Memory B cell (primary cell): ENCODE measurements around the gene EYS.

Experiments
- ATAC-seq: fragments of 150-1000 bp; cut with Tn5 transposase; 2 replicates; pipeline ENCODE4 v1.10.0; 2021; ENCODE audit warnings: low read depth, mild to moderate bottlenecking, moderate library complexity
- DNase-seq, 2 donors: peaks; one replicate each; pipeline ENCODE4 v3.0.0; 2022; ENCODE audit warnings: low spot score in 2 of 2
- H3K27ac Mint-ChIP-seq: one replicate; pipeline ENCODE4 v1.8.0; 2022; ENCODE audit warnings: mild to moderate bottlenecking, moderate library complexity, mixed read lengths
- H3K27me3 Mint-ChIP-seq: one replicate; pipeline ENCODE4 v1.8.0; 2022; ENCODE audit warnings: mixed read lengths
- H3K36me3 Mint-ChIP-seq: one replicate; pipeline ENCODE4 v1.8.0; 2022; ENCODE audit warnings: mild to moderate bottlenecking, mixed read lengths
- H3K4me1 Mint-ChIP-seq: one replicate; pipeline ENCODE4 v1.8.0; 2022; ENCODE audit warnings: mixed read lengths
- H3K4me3 Mint-ChIP-seq: one replicate; pipeline ENCODE4 v1.8.0; 2022; ENCODE audit warnings: mild to moderate bottlenecking, moderate library complexity, mixed read lengths
- H3K9me3 Mint-ChIP-seq: one replicate; pipeline ENCODE4 v1.8.0; 2022; ENCODE audit warnings: mixed read lengths

EYS gene

DNA sequence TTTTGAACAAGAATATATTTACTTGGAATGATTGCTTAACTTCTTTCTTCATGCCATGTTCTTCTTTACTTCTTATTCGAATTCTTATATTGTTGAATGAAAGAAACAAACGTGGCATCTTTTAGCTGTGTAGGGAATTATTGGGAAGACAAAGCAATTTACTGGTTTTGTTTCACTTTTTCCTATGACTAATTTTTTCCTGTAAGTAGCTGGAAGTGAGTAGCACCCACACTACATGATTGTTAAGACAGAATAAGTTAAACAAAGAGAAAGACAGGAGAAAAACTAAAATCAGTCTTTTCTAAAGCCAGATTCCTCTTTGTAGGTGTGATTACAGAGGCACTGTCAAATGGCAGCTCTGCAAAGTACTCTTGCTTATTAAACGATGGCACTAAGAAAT, 593.4 kb downstream of the EYS start:
- DNase-seq (no peak), ATAC-seq (no peak)
- no peaks in the 10 kb centered on the region for H3K4me1 Mint-ChIP-seq
- H3K36me3 Mint-ChIP-seq: no peaks in the 10 kb centered on the region
- no peaks in the 10 kb centered on the region for H3K27me3 Mint-ChIP-seq
- no peak overlapping the region for H3K27ac Mint-ChIP-seq
- H3K4me3 Mint-ChIP-seq: no peak overlapping the region
- H3K9me3 Mint-ChIP-seq: peaks cover 3% of the 10 kb centered on the region

DNA sequence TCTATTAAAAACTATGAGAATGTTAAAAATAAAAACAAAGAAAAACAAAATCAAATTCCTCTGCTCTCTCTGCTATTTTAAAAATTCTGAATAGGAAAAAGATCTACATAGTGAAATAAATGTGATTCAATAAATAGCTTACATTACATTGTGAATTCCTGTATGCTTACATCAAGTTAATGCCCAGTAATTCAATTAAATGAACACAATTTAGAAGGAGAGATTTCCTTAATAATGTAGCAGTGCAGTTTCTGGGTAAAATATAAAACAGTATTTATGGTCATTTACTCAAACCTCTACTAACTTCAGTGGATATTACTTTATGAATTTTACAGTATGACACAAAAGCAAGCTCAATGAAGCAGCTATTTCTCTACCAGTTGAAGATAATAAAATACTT, 594.6 kb downstream of the EYS start:
- DNase-seq (no peak), ATAC-seq (no peak)
- Mint-ChIP-seq H3K4me1 (no peaks in the 10 kb centered on the region), H3K4me3 (no peak overlapping the region), H3K36me3 (no peaks in the 10 kb centered on the region), H3K9me3 (no peaks in the 10 kb centered on the region), H3K27ac (no peak overlapping the region), H3K27me3 (no peaks in the 10 kb centered on the region)

DNA sequence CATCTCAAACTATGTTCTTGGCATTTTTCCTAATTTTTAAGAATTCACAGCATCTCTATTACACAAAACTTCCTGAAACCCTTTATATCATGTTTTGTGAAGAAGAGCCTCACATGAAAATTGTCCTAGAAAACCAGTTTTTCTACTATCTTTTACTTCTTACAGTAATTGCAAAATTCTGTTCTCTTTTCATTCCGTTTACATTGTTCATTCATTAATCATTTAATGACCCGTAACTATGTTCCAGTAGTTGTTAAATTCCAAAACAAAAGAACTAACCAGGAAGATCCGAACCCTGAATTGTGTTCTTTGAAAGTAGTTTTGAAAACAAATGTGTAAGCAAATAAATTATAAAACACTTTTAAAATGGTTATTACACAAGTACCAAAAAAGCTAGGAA, 597.0 kb downstream of the EYS start:
- H3K4me1 Mint-ChIP-seq: no peaks in the 10 kb centered on the region
- H3K27ac Mint-ChIP-seq: no peak overlapping the region
- H3K4me3 Mint-ChIP-seq: no peak overlapping the region
- ATAC-seq (no peak), DNase-seq (no peak)
- no peaks in the 10 kb centered on the region for H3K36me3 Mint-ChIP-seq
- H3K27me3 Mint-ChIP-seq: no peaks in the 10 kb centered on the region
- H3K9me3 Mint-ChIP-seq: no peaks in the 10 kb centered on the region

DNA sequence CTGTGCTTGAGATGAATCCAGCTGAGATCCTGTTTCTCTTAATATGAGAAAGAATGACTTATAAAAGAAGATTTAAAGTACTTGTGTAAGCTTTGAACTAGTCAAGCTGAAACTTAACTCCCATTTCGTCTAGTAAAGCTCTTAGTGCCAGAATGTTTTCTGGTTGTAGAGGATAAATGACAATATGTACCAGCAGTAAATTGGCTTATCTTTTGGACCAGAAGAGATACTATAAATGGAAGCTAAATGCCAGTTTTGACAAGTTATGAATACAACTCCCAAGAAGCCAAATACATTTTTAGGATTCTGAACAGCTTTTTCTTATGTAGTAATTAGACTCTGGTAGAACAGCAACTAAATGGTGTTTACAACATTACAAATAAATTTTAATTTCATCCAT, 608.7 kb downstream of the EYS start:
- Mint-ChIP-seq H3K4me3 (no peak overlapping the region), H3K9me3 (peaks cover 5% of the 10 kb centered on the region), H3K27ac (no peak overlapping the region), H3K27me3 (no peaks in the 10 kb centered on the region), H3K36me3 (no peaks in the 10 kb centered on the region), H3K4me1 (no peaks in the 10 kb centered on the region)
- ATAC-seq (no peak), DNase-seq (no peak)

DNA sequence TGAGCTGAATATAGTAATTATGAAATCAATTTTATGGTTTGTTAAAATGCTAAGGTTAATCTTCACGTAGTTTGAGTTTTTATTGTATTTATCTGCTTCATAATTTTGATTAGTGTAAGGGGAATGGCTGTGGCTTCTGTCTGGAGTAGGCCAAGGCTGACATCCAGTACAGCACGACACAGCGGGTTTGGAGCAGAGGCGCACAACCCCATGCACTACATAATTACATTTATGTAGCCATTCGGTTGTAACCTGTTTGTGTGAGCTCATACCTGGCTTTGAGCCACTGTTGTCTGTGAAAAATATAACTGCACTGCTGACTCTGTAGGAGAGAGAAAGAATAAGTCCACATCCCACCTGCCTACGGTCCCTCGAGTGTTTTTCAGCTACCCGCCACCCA, 615.5 kb downstream of the EYS start:
- Mint-ChIP-seq H3K4me3 (no peak overlapping the region), H3K36me3 (no peaks in the 10 kb centered on the region), H3K9me3 (peaks cover 14% of the 10 kb centered on the region), H3K27me3 (no peaks in the 10 kb centered on the region), H3K27ac (no peak overlapping the region), H3K4me1 (no peaks in the 10 kb centered on the region)
- no peak for DNase-seq
- ATAC-seq: no peak

DNA sequence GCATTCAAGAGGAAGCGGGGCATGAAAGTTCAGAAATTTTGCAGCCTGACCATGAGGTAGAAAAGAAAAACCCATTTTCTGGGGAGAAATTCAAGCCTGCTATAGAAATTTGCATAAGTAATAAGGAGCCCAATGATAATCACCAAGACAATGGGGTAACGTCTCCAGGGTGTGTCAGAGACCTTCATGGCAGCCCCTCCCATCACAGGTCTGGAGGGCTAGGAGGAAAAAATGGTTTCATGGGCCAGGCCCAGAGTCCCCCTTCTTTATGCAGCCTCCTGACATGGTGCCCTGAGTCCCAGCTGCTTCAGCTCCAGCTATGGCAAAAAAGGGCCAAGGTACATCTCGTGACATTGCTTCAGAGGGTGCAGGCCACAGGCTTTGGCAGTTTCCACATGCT, 618.5 kb downstream of the EYS start:
- H3K9me3 Mint-ChIP-seq: peaks cover 11% of the 10 kb centered on the region

DNA sequence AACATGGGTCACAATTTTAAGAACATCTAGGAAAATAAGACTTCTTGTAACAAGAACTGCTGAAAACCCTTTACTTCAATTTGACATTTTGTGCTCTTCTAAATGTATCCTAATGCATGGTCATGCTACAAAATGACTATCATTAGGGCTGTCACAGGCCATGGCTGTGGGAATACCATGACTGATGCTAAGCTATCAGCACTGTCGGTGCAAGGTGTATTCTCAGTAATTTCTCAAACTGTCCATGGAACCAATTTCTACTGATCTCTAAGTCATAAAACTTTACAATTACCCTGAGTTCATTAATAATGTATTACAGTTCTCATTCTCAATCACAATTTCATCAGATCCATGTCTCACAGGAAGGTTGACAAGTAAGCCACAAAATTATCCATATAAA, 625.3 kb downstream of the EYS start:
- Mint-ChIP-seq H3K27me3 (no peaks in the 10 kb centered on the region), H3K9me3 (peaks cover 2% of the 10 kb centered on the region), H3K4me1 (no peaks in the 10 kb centered on the region), H3K4me3 (no peak overlapping the region), H3K27ac (no peak overlapping the region), H3K36me3 (no peaks in the 10 kb centered on the region)
- no peak for DNase-seq
- no peak for ATAC-seq

More for the DNA sequence above, 618.5 kb downstream of the EYS start:
- H3K27me3 Mint-ChIP-seq: no peaks in the 10 kb centered on the region
- DNase-seq (no peak), ATAC-seq (no peak)
- H3K36me3 Mint-ChIP-seq: no peaks in the 10 kb centered on the region
- H3K27ac Mint-ChIP-seq: no peak overlapping the region
- no peak overlapping the region for H3K4me3 Mint-ChIP-seq
- no peaks in the 10 kb centered on the region for H3K4me1 Mint-ChIP-seq

DNA sequence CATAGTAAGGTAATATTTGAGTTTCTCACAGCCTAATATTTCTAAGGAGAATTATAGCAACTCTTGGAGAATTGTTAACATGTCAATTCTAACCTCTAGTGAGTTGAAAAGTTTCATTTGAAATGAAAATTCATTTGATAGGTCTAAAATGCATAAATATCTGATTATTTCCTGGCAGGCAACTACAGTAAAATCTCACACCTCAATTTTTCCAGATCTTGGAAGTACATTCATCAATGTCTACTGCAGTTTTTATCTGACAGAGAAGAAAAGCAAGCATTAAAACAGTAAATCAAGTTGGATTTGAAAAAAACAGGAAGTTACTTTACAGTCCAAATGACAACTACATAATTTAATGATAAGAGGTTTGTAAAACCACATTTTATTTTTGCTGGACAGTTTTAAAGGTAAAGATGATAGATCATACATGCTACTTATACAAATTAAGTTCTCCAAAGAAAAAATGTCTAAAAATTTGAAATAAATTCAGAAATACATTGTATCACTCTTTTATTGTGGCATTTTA, 631.3 kb downstream of the EYS start:
- ATAC-seq: no peak
- no peak overlapping the region for H3K4me3 Mint-ChIP-seq
- no peaks in the 10 kb centered on the region for H3K36me3 Mint-ChIP-seq
- no peaks in the 10 kb centered on the region for H3K4me1 Mint-ChIP-seq
- H3K27me3 Mint-ChIP-seq: no peaks in the 10 kb centered on the region
- no peak for DNase-seq
- H3K27ac Mint-ChIP-seq: no peak overlapping the region
- H3K9me3 Mint-ChIP-seq: no peaks in the 10 kb centered on the region

DNA sequence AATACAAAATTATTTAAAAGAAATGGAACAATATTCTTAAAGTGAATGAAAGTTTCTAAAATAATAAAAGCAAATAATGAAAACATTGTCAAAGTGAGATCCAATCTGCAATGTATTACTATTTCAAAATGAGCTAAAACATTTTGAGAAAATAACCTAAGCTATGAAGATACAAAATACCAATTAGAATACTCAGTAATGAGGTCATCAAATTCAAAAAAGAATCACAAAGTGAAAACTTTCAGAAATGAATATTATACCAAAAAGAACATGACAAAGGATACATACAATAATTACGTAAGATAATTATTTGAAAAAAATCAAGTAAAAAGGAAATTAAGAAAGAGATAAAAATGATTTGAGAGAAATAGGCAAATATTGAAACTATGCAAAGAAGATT, 634.5 kb downstream of the EYS start:
- ATAC-seq: no peak
- Mint-ChIP-seq H3K9me3 (peaks cover 6% of the 10 kb centered on the region), H3K4me1 (no peaks in the 10 kb centered on the region), H3K4me3 (no peak overlapping the region), H3K27me3 (no peaks in the 10 kb centered on the region), H3K27ac (no peak overlapping the region), H3K36me3 (no peaks in the 10 kb centered on the region)
- no peak for DNase-seq

DNA sequence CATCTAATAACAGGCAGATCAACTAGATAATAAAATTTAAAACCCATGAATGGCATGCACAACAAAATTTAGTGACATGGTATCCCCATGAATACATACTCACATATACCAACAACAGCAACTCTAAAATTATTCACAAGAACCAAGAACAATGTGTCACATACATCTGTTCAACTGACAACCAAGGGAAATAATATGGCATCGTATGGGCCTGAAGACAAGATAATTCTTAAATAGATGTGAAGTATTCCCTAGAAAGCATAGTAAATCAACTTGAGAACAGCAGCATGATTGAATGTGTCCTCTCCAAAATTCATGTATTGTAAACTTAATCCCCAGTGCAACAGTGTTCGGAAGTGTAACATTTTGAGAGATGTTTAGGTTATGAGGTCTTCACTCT, 635.5 kb downstream of the EYS start:
- no peaks in the 10 kb centered on the region for H3K27me3 Mint-ChIP-seq
- H3K36me3 Mint-ChIP-seq: no peaks in the 10 kb centered on the region
- H3K27ac Mint-ChIP-seq: no peak overlapping the region
- DNase-seq (no peak), ATAC-seq (no peak)
- H3K4me1 Mint-ChIP-seq: no peaks in the 10 kb centered on the region
- no peak overlapping the region for H3K4me3 Mint-ChIP-seq
- peaks cover 6% of the 10 kb centered on the region for H3K9me3 Mint-ChIP-seq

DNA sequence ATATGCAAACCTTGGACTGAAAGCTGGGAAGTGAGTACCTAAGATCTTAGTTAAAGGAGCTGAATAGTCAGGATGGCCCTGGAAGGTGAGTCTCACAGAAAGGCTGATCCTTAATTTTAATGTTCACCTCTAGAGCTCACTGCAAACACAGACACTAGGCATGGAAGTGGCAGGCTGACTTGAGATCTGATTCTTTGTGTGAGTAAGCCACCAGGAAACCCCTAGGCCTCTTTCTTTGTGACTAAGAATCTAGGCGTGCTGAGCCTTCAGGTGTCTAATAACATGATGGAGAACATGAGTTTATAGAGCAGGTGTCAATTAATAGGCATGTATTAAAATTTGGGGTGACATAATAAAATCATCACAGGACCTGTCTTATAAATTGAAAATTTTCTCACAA, 642.2 kb downstream of the EYS start:
- no peaks in the 10 kb centered on the region for H3K36me3 Mint-ChIP-seq
- DNase-seq: no peak
- no peak for ATAC-seq
- H3K4me3 Mint-ChIP-seq: no peak overlapping the region
- H3K4me1 Mint-ChIP-seq: no peaks in the 10 kb centered on the region
- peaks cover 7% of the 10 kb centered on the region for H3K9me3 Mint-ChIP-seq
- H3K27ac Mint-ChIP-seq: no peak overlapping the region
- H3K27me3 Mint-ChIP-seq: no peaks in the 10 kb centered on the region

DNA sequence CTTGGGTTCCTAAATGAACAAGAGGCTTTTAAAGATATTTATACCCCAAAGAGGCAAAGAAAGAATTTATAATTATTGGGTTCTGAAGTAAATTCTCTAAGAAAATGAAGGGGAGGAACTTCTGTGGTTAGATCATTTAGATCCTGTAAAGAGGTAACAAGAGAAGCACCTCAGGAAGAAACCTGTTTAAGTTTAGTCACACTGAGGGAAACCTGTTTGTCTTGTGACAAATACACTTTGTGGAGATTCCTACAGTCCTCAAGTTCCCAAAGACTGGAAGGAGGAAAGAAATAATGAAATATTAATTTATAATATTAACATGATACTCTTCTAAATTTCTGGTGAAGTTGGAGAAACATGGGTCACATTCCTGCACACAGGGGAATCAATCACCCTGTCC, 647.5 kb downstream of the EYS start:
- no peaks in the 10 kb centered on the region for H3K27me3 Mint-ChIP-seq
- peaks cover 5% of the 10 kb centered on the region for H3K9me3 Mint-ChIP-seq
- no peak overlapping the region for H3K27ac Mint-ChIP-seq
- no peak for ATAC-seq
- no peaks in the 10 kb centered on the region for H3K4me1 Mint-ChIP-seq
- H3K4me3 Mint-ChIP-seq: no peak overlapping the region
- H3K36me3 Mint-ChIP-seq: no peaks in the 10 kb centered on the region
- DNase-seq: no peak

DNA sequence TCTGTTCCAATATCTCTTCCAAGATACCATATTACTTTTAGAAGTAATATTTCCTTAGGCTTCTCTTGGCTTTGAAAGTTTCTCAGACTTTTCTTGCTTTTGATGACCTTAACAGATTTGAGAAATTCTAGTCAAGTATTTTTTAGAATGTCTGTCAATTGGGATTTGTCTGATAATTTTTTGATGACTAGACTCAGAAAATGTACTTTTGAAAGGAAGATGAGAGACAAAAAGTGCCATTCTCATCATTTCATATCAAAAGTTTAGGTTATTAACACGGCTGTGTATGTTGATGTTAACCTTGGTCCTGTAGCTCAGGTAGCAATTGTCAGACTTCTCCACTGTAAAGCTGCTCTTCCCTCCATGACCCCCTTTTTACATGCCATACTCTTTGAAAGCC, 651.5 kb downstream of the EYS start:
- Mint-ChIP-seq H3K27me3 (no peaks in the 10 kb centered on the region), H3K9me3 (no peaks in the 10 kb centered on the region), H3K4me3 (no peak overlapping the region), H3K27ac (no peak overlapping the region), H3K36me3 (no peaks in the 10 kb centered on the region), H3K4me1 (no peaks in the 10 kb centered on the region)
- DNase-seq: no peak
- no peak for ATAC-seq

DNA sequence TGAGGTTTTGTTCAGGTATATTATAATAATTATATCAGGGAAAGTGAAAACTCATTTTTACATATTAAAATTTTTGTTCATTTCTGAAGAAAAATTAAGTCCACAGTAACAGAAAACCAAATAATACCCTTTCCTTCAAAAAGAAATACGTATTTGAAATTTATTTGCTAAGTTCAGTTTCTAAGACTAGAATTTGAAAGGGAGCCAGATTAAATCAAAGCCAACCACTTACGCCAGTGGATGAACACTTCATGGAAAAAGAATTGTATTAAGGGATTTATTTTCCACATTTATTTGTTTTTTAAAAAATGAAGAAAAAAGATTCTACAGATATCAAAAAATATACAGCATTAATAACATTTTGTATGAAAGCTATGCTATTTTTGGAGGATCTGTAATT, 654.4 kb downstream of the EYS start:
- Mint-ChIP-seq H3K27ac (no peak overlapping the region), H3K27me3 (no peaks in the 10 kb centered on the region), H3K4me1 (no peaks in the 10 kb centered on the region), H3K36me3 (no peaks in the 10 kb centered on the region), H3K4me3 (no peak overlapping the region), H3K9me3 (peaks cover 3% of the 10 kb centered on the region)
- DNase-seq (no peak), ATAC-seq (no peak)

DNA sequence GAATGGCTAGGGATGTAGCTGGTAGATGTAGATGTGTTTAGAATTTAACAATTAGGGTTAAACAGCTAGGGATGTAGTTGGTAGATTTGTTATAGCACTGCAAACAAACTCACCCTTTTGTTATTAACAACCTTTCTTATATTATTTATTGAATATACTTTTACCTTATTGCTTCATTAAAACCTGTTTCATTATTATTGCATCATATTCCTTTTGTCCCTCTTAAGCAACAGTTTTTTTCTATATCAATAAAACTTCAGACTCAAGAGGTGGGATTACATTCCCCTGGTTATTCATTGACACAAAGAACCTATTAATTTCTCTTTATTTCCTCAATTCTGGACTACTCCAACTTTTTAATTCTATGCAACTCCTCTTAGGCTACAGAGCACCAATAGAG, 661.2 kb downstream of the EYS start:
- no peaks in the 10 kb centered on the region for H3K36me3 Mint-ChIP-seq
- H3K27me3 Mint-ChIP-seq: no peaks in the 10 kb centered on the region
- DNase-seq (no peak), ATAC-seq (no peak)
- H3K4me1 Mint-ChIP-seq: no peaks in the 10 kb centered on the region
- H3K4me3 Mint-ChIP-seq: no peak overlapping the region
- no peak overlapping the region for H3K27ac Mint-ChIP-seq
- H3K9me3 Mint-ChIP-seq: peaks cover 8% of the 10 kb centered on the region

DNA sequence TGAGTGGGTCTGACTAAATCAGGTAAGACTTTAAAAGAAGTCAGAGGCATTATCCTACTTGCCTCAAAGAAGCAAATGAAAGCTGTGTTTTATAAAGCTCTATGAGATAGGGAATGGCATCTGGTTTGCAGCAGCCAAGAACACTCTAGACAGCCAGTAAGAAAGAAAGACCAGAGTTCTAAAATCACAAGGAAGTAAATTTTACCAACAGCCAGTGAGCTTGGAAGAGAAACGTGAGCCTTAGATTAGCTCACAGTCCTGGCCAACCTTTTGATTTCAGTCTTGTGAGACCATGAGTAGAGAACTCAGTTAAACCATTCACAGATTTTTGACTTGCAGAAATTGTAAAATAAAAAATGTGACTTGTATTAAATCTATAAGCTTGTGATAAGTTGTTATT, 693.0 kb downstream of the EYS start:
- H3K4me3 Mint-ChIP-seq: no peak overlapping the region
- DNase-seq: no peak
- peaks cover 3% of the 10 kb centered on the region for H3K9me3 Mint-ChIP-seq
- no peaks in the 10 kb centered on the region for H3K4me1 Mint-ChIP-seq
- no peak overlapping the region for H3K27ac Mint-ChIP-seq
- H3K36me3 Mint-ChIP-seq: no peaks in the 10 kb centered on the region
- no peak for ATAC-seq
- no peaks in the 10 kb centered on the region for H3K27me3 Mint-ChIP-seq
